HK-2 (cell line): Measurements from ENCODE around the gene ATP6V0D1.
"Not testable (repeated sequence)": the region's sequence is repeated elsewhere in the genome, so short reads cannot be mapped to it uniquely, and the experiment has no call there.

Source experiments
- DNase-seq: peaks from one replicate; pipeline ENCODE4 v3.0.0-alpha.2; 2018; ENCODE audit not compliant: unreplicated experiment

Gene ATP6V0D1

DNA sequence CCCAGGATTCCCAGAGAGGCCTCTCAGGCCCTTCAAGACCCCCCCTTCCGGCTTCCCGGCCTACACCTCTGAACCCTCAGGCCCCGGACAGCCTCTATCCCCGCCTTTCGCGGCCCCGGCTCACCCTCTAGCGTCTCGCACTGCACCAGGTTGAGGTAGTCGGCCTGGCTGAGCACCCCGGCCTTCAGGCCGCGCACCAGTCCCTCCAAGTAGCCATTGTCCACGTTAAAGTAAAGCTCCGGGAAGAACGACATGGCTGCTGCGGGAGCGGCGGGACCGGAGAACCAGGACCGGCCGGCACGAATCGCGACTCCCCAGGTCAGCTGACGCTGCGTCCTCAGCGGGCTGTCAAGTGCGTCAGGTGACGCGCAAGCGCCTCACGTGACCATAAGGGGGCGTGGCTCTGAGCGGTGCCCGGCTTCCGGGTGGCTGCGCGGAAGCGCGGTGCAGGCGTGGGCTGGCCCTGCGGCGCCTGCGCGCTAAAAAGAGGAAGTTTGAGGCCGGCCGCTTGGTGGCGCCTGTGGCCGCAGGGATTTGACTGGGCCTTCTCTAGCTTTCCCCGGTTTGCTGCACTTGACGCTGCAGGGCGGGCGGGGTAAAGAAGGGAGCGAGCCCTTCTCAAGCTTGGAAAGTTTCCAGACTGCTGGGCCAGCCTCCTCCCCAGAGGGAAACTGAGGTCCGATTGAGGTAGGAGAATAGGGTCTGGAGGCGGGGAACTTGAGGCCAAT, at the start of gene ATP6V0D1:
TSS of gene ATP6V0D1 (minus strand) at position 325 of the 728 bp plus-strand sequence. CDS start at position 254, 71 bp downstream.
- DNase-seq, result peak; percentile 99

DNA sequence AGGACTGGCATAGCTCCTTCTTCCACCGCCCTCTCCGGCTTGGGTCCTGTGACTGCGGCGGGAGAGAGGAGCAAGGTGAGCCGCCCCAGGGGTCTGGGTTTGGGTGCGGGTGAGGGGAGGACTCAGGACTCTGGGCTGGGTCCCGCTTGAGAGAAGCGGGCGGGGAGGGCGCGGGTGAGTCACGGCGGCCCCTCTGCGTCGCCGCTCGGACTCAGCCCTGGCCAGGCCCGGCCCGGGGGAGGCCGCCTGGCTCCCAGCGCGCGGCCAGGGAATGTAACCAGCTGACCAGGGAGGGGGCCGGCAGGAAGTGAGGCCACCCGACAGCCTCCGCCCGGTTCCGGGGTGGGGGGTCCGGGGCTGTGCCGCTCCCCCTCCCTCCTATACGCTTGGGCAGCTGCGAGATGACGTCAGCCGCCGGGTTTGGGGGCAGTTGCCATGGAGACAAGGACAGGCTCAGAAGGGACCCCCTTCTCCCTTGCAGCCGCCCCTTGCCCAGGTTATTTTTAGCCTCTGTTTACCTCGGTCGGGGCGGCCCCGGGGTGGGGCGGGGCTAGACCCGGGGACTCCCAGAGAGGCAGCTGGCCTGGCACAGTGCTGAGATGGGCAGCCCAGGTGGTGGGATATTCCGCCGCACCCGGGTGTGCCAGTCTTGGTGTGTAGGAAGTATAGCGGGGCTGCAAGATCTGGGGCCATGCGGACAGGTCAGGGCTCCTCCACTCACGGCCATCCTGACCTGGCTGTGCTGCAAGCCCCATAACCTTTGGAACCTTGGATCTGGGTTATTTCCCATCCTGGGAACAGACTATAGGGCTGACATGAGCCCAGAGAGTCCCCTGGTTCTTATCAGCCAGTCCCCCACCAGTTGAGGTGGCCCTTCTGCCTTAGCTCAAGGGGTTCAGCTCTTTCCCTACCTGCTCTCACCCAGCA, 49.3 kb upstream of the ATP6V0D1 start:
- DNase-seq, result peak; percentile 84

DNA sequence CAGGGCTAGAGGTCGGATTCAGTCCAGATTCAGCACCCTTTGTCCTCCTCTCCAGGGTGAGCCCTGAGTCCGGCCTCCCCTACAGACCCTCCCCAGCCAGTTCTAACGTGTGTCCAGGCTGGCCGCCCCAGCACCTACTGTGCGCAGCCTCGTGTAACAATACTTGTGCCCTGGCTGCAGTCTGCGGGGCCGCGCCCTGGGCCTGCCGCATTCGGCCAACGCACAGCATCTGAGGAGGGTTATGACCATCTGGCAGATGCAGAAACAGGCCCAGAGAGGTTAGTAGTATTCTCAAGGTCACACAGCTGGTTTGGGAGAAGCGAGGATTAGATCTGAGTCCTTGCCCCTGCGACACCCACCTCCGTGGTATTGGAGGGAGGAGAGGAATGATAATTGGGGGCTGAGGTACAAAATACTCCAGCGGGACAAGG, 48.6 kb upstream of the ATP6V0D1 start:
- DNase-seq, result no peak

DNA sequence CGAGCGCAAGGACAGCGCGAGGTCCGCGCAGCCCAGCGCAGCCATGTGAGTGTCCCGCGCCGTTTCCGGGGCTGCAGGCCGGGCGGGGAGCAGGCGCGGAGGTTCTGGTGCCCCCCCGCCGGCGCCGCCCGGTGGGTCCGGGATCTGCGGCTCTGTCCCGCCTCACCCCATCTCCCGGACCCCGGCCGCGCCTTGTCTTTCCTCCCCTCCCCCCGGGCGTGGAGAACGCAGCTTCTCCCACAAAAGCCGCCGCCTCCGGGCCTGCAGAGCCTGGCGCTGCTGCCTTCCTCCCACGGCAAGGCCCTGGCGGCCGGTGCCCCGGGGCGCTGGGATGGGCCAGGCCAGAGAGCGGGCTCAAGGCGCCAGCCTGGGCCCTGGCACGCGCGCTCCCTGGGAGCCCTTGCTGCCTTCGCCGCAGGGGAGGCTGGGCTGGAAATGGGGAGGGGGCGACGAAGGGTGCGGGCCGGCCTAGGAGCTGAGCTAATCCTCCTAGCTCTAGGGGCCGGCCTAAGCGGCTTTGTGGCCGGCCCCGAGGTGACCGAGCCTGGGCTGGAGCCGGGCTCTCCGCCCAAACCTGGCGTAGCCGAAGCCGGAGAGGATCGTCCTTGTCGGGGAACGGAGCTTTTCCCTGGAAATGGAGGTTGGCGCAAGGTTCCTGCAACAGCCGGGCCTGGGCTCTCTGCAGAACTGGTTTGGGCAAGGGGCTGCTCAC, 48.1 kb upstream of the ATP6V0D1 start:
- DNase-seq, result peak; percentile 54

DNA sequence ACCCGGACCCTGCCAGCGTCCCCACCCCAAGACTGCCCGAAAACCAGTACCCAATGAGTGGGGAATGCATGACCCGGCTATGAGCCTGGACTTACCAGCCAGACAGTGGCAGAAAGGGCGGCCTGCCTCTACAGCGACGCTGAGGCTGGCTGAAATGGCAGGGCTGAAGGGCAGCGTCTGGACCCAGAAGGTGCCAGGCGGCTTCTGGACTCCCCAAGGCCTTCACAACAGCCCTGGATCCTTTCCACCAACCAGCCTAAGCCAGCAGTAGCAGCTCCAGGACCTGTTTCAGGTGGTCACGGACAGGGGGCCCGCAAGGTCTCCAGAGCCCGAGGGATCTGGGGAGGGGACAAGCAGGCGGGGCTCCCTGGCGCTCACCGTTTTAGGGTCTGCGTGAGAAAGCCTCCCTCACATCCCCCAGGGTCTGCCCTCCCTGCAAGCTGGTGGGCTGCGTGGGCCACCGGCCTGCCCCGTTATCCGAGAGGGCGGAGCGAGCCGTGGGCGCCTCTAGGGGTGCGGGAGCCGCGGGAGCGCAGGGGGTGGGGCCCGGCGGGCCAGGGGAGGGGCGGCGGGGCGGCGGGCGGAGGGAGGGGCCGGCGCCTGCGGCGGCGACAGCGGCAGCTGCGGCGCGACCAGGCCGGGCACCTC, 47.4 kb upstream of the ATP6V0D1 start, which contains the start of gene RIPOR1:
TSS of gene RIPOR1 (plus strand) at position 608 of the 648 bp plus-strand sequence. CDS start 9,618 bp downstream, outside the sequence.
- peak; percentile 63 for DNase-seq

DNA sequence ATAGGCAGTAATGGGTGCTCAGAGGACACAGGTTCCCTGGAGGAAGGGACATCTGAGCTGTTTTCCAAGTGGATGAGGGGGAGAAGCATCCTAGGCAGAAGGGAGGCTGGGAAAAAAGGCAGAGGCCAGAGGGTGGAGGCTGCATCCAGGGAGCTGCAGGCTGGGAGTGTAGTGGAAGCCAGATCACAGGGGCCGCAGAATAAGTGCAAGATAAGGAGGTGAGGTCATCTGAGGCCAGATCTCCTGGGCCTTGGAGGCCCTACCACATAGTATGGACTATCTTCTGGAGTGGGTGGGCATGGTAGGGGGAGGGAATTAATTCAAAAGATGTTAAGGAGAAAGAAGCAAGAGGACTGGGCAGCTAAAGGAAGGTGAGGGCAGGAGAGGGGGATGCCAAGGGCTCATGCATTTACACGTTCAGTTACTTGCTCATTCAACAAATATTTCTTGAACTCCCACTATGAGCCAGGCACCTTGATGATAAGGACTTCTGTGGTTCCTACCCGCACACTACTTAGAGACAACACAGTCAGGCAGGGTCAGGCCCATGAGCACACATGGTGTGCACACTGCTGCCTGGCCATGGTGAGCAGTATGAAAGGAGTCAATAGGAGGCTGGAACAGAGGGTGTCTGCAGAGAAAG, 45.3 kb upstream of the ATP6V0D1 start:
- DNase-seq, result no peak

DNA sequence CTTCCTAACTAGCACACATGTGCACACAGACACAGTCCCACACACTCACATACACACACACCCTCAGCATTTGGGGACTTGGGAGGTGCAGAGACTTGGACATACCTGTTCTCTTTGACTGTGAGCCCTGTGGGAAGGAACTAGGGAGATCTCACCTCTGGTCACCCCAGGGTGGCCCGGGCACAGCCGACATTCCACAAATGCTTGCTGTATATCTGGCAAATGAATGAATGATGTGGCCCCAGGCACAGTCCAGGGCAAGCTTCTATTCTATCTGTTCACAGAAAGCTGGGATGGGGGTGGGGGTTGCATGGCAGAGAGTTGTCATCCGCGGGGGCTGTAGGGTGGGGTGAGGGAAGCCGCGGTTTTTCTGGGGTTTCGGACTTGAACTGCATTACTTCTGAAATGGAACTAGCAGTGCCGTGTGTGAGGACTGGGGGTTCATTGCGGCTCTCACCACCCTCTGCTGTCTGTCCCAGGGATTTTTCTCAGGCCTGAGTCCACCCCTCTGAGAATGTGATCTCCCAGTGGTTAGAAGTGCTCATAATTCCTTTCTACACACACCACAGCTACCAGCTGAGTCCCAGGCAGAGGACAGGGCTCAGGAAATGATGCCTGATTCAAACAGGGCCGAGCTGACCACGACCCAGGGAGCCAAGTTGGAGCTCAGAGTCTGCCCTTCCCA, 44.4 kb upstream of the ATP6V0D1 start:
- no peak for DNase-seq

DNA sequence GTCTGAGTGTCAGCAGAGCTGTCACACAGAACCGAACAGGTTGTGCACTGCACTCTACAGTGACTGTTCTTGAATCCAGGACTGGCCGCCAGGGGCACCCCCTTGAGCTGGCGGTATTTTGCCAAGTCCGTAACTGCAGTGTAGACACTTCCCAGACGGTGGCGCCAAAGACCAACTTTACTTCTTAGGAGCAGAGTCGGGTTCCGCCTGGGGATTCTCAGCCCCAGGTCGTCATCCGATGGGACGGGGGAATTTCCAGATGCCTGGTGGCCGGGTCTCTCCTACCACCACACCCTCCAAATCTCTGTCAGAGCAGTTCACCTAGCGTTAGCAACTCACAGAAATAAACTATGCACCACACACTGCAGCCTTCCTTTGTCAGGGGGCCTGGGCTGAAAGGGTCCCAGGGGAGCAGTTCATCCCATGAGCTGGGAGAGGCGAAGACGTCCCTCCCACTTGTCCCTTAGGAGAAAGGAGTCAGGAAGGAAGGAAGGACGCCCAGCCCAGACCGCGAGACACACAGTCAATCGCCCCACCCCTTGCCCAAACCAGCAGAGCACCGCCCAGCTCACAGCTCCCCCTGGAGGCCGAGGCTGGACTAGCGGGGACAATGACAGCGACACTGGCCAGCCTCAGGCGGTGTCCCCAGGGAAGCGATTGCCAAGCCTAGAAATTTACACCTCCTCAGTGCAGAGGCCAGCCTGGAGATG, 40.3 kb upstream of the ATP6V0D1 start:
- DNase-seq, result peak; percentile 98

DNA sequence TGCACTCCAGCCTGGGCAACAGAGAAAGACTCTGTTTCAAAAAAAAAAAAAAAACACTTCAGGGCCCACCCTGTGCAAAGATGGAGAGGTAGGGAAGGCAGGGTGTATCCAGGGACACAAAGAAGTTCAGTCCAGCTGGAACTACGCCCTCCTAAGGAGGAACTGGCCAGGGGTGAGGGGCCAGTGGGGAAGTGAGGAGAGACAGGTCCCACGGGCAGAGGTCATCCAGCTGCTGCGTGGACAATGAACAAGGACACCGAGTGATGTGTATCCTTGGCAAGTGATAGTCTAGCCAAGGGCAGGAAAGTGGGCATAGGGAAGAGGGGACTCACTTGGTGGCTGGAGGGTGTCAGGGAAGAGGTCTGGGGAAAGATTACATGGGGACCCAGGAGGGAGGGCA, 38.3 kb upstream of the ATP6V0D1 start:
- DNase-seq, result no peak

DNA sequence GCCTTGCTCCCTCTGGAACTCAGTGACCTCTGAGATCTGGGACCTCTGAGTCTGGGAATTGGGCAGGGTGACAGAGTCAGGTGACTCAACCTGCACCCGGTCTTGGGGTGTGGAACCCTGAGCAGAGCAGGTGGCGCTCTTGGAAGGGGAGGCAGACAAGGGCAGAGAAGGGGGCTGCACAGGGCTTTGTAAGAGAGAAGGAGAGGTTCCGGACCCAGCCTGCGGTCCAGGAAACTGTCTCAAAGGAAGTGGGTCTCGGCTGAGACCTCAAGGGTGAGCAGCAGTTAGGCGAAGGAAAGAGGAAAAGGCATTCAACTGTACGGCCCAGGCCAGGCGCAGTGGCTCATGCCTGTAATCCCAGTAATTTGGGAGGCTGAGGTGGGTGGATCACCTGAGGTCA, 37.7 kb upstream of the ATP6V0D1 start:
- no peak for DNase-seq

DNA sequence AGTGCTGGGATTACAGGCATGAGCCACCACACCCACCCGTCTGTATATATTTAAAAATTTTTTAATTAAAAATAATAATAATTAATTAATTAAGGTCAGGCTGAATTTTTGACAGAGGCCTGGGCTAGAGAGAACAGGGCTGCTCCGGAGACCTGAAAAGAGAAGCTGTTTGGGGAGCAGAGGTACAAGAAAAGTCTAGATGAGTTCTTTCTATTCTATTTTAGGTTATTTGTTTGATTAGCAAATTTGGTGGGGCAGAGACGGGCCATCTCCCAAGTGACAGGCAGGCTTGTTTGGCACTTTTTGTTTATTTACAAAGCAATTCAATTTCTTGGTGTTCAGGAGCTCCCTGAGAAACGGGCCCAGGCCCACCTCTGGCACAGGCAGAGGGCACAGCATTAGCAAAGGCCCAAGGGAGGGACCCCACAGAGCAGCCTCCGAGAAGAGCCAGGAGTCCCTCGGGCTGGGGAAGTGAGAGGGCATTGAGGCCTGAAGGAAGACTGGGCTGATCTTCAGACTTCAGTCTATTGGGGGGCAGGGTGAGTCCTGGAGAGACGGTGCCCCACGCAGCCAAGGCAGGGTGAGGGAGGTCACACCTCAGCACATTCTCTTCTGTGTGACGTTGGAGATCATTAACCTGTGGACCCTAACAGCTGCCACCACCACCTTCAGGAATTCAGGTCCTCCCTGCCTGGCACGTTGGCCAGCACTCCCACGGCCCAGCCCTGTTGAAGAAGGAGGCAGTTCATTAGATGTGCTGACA, 36.9 kb upstream of the ATP6V0D1 start:
- DNase-seq, result peak; percentile 79

DNA sequence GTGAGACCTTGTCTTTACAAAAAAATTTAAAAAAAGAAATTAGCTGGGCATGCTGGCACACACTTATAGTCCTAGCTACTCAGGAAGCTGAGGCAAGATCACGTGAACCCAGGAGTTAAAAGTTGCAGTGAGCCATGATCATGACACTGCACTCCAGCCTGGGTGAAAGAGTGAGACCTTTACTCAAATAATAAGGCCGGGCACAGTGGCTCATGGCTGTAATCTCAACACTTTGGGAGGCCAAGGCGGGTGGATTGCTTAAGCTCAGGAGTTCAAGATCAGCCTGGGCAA, 36.1 kb upstream of the ATP6V0D1 start:
- DNase-seq, result no peak

DNA sequence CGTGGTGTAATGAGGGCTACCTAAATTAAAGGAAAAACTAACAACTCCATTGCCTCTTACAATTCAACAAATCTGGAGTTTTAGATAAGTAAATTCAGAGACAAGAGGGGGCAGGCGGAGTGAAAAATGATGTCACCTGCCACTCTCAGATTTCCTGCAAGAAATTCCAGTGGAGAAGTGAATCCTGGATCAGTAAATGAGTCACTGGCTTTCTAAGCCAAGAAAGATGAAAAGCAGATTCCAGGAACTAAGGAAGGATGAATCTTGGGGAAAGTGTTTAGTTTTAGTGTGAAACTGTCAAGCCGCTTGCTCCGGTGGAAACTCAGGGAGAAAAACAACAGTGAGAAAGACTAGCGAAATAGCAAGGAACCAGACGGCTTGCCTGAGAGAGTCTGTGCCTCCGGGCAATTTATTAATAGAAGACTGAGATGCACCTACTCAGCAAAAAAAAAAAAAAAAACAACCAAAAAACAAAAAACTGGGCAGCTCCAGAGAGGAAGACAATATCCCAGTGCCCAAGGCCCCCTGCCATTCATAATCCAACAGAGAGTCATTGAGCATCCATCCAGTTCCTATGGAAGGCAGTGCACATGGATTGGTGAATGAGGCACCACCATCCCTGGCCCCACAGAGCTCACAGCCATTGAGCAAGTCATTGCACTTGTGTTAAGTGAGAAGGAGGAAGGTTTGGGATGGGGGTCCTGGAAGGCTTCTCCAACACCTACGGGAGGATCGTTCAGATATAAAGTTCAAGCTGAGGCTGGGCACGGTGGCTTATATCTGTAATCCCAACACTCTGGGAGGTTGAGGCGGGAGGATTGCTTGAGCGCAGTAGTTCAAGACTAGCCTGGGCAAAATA, 35.6 kb upstream of the ATP6V0D1 start:
- DNase-seq, result peak; percentile 35

DNA sequence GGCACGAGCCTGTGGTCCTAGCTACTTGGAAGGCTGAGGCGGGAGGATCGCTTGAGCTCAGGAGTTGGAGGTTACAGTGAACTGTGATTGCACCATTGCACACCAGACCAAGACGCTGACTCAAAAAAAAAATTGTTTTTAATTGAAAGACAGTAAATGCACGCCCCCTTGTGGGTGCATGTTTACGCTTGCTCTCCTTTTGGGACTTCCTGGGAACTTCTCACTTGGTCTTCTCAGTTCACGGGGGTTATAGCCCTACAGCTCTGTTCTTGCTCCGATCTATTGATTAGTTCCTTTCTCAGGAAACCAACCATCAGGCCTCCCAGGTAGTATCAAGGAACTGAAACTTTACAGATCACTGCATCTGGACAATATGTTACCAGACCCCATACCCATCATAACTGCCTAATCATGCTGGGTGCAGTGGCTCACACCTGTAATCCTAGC, 33.4 kb upstream of the ATP6V0D1 start:
- DNase-seq, result peak; percentile 70

DNA sequence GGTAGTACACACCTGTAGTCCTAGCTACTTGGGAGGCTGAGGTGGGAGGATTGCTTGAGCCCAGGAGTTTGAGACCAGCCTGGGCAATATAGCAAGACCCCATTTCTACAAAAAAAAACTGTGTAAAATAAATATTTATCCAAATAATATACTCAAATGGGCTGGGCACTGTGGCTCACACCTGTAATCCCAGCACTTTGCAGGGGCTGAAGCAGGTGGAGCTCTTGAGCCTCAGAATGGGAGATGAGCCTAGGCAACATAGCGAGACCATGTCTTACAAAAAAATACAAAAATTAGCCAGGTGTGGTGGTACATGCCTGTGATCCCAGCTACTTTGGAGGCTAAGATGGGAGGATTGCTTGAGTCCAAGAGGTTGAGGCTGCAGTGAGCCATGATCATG, 32.9 kb upstream of the ATP6V0D1 start:
- DNase-seq, result not testable (repeated sequence)

DNA sequence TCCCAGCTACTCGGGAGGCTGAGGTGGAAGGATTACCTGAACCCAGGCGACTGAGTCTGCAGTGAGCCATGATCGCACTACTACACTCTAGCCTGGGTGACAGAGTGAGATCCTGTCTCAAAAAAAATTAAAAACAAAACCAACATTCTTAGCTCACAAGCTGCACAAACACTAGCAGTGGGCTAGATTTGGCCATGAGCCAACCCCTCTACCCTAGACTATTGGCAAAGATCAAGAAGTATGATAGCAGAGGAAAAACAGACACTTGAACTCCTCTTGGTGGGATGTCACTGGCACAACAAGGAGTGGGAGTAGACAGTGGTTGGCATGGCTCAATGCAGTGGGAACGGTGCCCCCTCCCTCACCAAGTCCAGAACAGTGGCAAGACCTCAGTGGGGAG, 28.1 kb upstream of the ATP6V0D1 start:
- DNase-seq, result no peak

DNA sequence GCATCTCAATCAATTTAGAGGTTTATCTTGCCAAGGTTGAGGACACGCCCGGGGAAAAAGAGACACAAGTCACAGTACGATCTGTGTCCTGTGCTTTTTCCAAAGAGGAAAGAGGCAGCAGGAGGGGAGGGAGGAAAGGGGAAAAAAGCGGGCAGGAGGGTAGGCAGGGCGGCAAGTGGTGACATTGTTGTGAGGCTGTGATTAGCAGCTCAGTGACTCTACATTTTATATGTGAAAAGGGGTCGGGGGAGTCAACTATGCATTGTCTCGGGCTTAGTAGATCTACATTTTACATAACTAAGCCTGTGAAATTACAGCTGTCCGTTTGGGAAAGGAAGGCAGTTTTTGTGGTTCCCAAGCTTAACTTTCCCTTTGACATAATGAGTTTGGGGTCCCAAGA, 25.5 kb upstream of the ATP6V0D1 start:
- DNase-seq, result no peak
